Stomach (tissue), 4 donors: ENCODE data around the gene HHLA2.

ENCODE experiments used
- EP300 ChIP-seq: sonication (generic); formaldehyde crosslinking; IDR thresholded peaks from one replicate; pipeline ENCODE4 v1.6.1; 2017; ENCODE audit warnings: antibody characterized with exemption
- POLR2AphosphoS5 ChIP-seq, 3 donors: sonication (generic); formaldehyde crosslinking; IDR thresholded peaks; one replicate each; pipeline ENCODE4 v1.6.1; 2016; ENCODE audit warnings: antibody characterized with exemption in 3 of 3
- TF ChIP-seq, protein P1 (sequence below), 7 experiments: fragments of 450-650 bp in 4 of 7; fragments of 200-600 bp in 3 of 7; sonication (generic) in 3 of 7; IDR thresholded peaks; one replicate each; pipeline ENCODE4 v1.5.1; 2016 to 2019; ENCODE audit warnings: antibody characterized with exemption in 7 of 7, control low read depth in 2 of 7, mild to moderate bottlenecking in 1 of 7

DNA sequence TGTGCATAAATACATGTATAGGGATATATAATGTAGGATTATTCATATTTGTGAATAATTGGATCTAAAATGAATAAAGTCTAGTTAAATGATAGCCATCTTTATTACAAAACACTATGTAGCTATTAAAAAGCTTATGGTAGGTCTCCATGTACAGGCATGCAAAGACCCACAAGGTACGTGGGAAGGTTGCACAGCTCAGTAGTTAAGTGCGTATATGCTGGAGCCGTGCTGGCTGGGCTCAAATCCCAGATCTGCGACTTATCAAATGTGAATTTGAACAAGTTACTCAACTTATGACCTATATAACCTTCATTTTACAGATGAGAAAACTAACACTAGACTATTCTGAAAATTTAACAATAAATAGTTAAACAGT is 113.4 kb downstream of the HHLA2 start:
- TF ChIP-seq, protein P1, sequence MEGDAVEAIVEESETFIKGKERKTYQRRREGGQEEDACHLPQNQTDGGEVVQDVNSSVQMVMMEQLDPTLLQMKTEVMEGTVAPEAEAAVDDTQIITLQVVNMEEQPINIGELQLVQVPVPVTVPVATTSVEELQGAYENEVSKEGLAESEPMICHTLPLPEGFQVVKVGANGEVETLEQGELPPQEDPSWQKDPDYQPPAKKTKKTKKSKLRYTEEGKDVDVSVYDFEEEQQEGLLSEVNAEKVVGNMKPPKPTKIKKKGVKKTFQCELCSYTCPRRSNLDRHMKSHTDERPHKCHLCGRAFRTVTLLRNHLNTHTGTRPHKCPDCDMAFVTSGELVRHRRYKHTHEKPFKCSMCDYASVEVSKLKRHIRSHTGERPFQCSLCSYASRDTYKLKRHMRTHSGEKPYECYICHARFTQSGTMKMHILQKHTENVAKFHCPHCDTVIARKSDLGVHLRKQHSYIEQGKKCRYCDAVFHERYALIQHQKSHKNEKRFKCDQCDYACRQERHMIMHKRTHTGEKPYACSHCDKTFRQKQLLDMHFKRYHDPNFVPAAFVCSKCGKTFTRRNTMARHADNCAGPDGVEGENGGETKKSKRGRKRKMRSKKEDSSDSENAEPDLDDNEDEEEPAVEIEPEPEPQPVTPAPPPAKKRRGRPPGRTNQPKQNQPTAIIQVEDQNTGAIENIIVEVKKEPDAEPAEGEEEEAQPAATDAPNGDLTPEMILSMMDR (IDR thresholded peaks at IDR 0.05): no peak
- TF ChIP-seq POLR2AphosphoS5 (IDR thresholded peaks at IDR 0.05) (no peak), EP300 (no peak)
